GM19397 (cell line): ENCODE data around the gene FAM228B.
"Not testable (repeated sequence)": the region's sequence is repeated elsewhere in the genome, so short reads cannot be mapped to it uniquely, and the experiment has no call there.

ENCODE experiments used
- ATAC-seq: cut with Tn5 transposase; IDR thresholded peaks from one replicate; pipeline ENCODE4 v1.9.1; 2021; ENCODE audit warnings: mild to moderate bottlenecking, moderate library complexity; ENCODE audit not compliant: unreplicated experiment

Gene FAM228B

DNA sequence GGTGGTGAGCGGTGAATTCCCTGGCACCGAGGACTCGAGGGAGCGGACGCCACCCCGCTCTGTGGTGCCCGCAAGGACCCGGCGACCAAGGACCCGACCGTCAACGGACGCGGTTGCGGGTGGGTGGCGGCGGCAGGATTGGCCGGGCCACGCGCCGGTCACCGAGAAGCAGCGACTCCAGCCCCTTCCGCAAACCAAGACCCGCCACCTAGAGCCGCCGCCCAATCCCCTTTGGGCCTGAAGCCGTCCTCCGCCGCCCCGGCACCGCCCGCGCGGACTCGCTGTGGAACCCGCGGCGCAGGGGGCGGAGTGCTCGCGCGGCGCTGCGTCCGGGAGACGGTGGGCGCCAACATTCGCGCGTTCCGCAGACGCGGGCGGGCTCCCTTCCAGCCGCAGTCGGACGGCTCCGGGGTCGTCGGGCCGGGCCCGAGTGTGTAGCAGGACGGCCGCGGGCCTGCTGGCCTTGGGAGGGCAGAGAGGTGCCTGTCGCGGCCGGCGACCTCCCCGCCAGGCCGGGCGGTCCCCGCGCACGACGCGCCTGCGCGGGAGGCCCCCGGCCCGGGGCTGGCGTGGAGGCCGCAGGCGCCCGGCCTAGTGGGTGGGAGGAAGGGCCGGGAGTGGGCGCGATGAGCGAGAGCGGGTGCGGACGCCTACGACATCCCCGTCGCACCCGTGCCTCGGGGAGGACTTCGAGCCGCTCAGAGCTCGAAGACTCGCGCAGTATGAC is at the start of gene FAM228B, which contains the start of gene PFN4:
FAM228B (plus strand) TSS at position 275 of the 727 bp plus-strand sequence. CDS start 893 bp downstream, outside the sequence.
PFN4 (minus strand) TSS at position 140 of the 727 bp plus-strand sequence. CDS start 799 bp downstream, outside the sequence.
- ATAC-seq: peak; percentile 89

DNA sequence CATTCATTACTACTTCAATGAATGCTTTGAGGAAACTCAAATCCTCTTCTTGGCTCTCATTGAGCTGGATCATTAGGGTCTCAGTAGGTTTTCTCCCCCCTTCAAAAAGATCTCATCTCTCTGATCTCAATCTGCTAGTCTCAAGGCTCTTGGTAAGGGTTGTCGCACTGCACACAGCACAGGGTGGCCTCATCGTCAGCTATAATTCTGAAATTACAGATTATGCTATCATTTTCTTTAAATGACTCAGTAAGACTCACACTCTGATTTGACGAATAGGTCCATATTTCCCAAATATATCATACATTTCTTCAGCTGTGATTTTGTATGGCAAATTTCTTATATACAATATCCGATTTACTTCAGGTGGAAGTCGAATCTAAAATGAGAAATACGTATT is 49.5 kb upstream of the FAM228B start:
- ATAC-seq: no peak

DNA sequence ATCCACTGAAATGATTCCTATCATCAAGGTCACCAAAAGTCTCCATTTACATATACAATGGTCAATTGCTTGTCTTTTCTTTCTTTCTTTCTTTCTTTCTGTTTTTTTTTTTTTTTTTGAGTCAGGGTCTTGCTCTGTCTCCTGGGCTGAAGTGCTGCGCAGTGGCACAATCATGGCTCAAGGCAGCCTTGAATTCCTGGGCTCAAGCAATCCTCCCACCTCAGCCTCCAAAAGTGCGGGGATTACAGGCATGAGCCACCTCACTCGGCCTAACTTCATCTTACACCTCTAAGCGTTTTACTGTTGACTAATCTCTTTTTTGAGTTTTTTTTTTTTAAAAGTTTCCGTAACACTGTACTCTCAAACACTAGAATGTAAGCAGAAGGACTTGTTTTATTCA is 48.0 kb upstream of the FAM228B start:
- no peak for ATAC-seq

DNA sequence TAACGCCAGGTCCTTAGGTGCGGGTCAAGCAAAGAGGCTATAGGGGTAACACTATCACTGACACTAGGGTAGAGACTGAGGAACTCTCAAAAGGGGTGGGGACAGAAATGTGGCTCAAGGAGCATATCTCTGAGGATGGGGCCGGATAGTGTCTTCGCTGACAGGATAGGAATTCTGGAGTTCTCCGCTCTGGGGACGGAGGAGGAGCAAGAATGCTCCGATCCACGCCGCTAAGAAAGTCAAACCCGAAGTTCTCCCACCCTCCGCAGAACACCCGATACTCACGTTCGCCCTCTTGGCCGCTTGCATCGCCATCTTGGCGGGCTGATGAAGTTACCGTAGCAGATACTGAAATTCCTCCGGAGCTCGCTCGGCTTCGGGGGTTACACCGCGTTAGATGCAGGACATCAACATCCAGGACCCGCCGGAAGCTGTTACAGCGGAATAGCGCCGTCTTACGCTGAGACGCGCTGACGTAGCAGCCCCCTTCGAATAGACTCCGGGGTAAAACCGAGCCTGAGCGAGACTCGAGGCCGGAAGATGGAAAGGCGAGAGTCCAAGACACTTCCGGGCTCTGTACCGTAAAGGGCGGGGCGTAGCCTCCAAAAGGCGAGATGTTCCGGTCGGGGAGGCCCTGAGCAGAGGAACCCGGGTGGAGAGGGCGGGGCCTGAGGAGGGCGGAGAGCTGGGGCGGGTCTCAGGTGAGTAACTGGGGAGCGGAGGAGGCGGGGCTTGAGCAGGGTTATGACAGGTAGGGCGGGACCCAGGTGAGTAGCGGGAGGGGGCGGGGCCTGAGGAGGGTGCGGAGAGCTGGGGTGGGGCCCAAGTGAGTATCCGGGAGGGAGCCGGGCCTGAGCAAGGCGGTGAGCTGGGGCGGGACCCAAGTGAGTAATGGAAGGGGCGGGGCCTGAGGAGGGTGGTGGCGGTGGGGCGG is 47.1 kb upstream of the FAM228B start, which contains the start of gene SF3B6:
SF3B6 (minus strand) TSS at position 412 of the 934 bp plus-strand sequence; CDS start at position 315, 97 bp downstream.
- peak; percentile 94 for ATAC-seq

DNA sequence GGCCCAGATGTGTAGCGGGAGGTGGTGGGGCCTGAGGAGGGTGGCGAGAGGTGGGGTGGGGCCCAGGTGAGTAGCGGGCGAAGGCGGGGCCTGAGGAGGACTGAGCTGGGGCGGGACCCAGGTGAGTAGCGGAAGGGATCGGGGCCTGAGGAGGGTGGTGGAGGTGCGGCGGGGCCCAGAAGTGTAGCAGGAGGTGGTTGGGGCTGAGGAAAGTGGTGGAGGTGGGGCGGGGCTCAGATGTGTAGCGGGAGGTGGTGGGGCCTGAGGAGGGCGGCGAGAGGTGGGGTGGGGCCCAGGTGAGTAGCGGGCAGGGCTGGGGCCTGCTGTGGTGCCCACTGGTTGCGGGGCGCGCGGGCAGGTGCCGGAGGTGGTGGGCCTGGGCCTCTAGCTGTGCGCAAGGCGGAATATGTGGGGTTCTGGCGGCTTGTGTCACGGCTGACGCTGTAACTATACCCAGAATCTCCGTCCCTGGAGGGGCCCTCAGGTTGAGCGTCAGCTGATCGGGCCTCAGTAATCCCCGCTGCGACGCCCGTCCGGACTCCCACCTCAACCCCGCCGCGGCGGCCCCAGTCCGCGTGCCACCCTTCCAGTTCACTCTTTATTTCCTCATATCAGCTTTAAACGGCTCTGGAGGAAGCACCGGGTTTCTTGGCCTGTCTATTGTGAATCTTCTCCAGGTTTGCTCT is 46.3 kb upstream of the FAM228B start:
- peak; percentile 18 for ATAC-seq

DNA sequence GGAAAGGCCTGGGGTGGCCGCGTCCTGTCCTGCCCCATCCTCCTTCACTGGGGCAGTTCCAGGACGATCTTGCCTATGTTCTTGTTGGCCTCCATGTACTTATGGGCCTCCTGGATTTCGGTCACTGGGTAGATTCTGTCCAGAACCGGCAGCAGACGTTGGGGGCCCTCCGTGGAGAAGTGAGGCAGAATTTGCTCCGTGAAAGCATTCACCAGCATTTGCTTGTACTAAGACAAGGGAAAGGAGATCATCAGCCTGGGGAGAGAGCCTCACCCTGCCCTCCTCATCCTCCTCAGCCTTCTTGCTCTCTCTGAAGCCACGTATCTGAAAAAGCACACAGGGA is 45.8 kb upstream of the FAM228B start:
- no peak for ATAC-seq

DNA sequence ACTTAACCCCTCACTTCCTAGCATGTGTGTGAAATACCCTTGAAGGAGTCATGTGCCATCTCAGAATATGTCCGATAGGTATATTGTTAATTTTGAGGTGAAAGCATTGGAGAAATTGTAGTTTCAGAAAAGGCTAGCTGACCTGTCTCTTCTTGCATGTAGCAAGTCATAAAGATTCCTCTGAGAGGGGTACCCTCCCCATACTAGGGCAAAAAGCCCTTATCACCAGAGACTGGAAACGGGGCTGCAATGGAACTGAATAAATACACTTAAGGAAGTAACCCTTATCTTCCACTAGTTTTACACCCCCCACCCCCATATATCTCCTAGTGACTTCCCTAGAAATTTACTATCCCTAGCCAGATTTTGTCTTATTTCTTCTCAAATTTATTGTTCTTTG is 45.4 kb upstream of the FAM228B start:
- no peak for ATAC-seq

DNA sequence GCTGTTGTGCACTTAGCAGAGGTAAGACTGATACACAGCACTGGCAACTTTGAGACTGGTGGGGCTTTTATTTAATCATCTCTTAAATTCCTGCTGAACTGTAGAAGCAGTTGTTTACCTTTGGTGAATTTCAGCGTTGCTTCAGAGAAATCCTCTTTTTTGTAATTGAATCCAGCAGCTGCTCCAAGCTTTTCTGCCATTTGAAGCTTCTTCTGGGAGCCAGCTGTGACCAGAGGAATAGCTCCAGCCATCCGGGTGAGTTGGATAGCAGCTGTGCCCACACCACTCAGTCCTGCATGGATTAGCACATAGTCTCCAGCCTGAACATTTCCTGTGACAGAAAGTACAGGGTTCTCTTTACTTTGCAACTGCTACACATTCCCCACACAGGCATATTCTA is 42.6 kb upstream of the FAM228B start:
- no peak for ATAC-seq

DNA sequence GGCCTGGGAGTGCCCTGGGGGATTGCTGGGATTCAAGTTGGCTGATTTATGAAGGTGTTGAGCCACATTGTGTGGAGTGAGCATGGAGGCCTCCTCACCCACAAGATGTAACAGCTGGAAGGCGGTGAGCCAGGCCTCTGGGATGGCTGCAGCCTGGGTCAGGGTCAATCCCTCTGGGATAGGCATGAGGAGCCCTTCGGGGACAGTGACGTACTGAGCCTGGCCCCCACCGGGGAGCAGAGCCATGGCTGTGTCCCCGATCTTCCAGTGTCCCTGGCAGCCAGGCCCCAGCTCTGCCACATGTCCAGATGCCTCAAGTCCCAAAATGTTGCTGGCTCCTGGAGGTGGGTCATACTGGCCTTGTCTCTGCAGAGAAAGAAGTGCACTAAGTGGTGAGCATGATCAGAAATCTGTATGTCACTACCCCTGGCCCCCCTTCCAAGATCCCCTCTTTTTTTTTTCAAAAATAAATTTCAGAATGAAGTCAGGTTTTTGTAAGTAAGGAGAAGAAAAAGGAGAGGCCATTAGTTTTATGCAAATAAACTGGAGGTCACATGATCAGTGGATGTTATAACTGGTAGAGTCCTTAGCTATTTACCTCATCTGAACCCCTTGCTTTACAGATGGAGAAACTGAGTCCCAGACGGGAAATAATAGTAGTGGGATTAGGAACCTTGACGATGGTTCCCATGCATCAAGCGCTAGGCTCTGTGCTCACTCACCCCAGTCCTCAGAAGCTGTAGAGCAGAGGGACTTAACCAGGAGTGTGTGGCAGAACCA is 40.3 kb upstream of the FAM228B start:
- ATAC-seq: no peak

DNA sequence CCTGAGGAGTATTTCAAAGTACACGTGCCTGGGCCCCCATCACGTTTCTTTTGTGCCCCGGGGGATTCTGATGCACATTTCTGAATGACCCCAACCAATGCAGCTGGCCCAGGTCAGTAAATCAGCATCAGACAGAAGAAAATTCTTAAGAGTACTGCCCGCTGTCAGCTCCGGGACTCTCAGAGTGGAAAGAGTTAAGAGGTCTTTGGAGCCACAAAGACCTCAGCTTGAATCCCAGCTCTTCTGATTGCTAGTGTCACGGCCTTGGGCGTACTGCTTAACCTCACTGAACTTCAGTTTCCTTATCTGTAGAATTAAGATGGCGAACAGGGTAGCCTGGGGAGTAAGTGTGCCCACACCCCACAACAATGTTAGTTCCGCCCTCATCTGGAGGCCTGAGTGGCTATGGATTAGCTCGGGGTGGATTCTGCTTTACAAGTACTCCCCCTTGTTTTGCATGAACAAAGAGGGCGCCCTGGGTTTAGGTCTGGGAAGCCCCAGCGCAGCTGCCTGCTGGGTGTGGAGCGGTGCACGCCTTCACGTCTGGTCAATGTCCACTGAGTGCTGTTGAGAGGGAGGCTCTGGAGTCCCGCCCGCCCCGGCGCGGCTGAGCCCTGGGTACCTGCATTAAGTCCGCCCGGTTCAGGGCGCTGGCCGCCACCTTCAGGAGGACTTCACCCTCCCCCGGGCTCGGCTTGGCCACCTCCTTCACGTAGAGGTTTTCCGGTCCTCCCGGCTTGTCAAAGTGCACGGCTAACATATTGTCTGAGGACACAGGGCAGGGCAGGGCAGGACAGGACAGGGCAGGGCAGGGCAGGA is 39.5 kb upstream of the FAM228B start:
- ATAC-seq: peak; percentile 72

DNA sequence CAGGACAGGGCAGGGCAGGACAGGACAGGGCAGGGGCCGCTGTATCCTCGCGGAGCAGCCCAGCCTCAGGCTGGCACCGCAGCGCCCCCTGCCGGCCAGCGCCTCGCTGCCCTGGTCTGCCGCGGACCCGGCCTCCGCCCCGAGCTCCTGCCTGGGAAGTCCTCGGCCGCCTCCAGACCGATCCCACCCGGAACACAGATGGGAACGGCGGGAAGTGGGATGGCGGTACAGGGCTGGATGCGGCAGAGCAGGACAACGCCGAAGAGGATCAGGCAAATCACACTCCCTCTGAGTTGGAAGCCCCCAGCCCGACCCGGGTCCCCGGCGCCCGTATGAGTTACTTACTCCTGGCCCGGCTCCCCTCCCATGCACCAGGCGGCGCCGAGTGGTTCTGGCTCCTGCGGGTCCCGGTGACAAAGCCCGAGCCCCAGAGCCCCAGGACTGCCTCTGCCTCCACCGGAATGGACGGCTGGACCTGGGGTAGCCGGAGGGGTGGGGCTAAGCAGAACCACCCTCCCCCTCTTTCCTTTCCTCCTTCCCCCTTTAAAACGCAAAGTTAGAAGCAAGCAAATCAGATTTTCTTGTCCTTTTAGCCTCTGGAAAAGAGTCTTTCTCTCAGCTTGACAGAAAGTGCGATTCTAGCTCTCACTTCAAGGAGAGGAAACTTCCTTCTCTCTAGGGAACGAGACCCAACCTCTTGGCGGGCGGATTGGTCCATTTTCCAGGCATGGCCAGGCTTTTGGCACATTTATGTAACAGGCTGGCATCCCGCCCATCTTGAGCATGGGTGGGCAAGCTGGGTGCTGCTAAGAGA is 38.7 kb upstream of the FAM228B start, which contains the start of gene TP53I3:
TP53I3 (minus strand) TSS at position 449 of the 814 bp plus-strand sequence. CDS start 508 bp downstream, outside the sequence.
- ATAC-seq: peak; percentile 84

DNA sequence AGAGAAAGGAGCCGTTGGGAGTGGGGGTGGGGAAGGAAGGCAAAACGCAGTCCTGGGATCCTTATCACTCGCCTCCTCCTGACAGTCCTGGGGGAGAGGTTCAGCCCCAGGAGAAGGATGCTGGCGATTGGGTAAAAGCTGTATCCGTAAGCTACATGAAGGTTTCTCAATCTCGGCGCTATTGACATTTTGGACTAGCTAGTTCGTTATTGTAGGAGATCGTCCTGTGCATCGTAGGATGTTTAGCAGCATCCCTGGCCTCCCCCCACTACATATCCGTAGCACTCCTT is 38.1 kb upstream of the FAM228B start:
- ATAC-seq: no peak

DNA sequence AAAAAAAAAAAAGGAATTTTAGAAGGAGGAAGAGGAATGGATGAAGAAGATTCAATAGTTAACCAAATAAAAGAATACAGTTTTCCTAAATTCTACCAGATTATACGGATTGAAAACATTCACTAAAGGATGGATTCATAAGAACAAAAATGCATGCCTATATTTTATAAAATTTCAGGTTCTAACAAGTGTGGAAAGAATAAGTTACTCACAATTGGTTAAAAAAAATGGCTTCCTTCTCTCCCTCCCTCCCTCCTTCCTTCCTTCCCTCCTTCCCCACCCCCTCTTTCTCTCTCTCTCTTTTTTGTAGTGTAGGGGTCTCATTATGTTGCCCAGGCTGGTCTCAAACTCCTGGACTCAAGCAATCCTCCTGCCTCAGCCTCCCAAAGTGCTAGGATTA is 37.0 kb upstream of the FAM228B start:
- no peak for ATAC-seq

DNA sequence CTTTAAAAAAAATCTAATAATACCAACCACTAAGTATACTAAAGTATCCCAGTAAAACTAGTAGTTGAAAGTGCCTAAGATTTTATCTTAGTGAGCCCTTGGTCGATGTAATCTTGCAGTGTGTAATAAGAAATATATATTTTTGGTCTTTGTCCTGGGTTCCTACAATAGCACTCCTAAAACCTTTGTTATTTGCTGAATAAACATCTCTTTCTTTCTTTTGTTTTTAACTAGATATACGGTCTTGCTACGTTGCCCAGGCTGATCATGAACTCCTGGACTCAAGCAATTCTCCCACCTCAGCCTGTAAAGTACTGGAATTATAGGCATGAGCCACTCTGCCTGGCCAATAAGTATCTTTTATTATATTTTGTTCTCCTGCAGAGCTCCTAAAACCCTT is 36.2 kb upstream of the FAM228B start:
- ATAC-seq: no peak

DNA sequence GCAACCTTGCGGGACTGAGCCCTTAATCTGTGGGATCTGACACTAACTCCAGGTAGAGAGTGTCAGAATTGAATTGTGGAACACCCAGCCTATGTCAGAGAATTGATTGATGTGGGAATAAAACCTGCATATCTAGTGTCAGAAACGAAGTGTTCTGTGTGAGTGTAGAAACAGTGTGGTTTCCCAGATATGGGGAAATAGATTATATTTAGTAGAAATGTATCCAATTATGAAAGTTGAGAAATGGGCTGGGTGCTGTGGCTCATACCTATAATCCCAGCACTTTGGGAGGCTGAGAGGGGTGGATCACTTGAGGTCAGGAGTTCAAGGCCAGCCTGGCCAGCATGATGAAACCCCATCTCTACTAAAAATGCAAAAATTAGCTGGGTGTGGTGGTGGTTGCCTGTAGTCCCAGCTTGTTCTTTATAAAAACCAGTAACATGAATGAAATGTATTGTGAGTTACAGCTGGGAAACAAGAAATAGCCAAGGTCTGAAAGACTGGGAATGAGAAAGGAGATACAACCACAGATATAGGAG is 34.4 kb upstream of the FAM228B start:
- ATAC-seq: no peak

DNA sequence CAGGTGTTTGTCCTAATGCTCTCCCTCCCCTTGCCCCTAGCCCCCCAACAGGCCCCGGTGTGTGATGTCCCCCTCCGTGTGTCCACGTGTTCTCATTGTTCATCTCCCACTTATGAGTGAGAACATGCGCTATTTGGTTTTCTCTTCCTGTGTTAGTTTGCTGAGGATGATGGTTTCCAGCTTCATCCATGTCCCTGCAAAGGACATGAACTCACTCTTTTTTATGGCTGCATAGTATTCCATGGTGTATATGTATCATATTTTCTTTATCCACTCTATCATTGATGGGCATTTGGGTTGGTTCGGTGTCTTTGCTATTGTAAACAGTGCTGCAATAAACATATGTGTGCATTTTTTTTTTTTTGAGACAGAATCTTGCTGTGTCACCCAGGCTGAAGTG is 30.0 kb upstream of the FAM228B start:
- not testable (repeated sequence) for ATAC-seq

DNA sequence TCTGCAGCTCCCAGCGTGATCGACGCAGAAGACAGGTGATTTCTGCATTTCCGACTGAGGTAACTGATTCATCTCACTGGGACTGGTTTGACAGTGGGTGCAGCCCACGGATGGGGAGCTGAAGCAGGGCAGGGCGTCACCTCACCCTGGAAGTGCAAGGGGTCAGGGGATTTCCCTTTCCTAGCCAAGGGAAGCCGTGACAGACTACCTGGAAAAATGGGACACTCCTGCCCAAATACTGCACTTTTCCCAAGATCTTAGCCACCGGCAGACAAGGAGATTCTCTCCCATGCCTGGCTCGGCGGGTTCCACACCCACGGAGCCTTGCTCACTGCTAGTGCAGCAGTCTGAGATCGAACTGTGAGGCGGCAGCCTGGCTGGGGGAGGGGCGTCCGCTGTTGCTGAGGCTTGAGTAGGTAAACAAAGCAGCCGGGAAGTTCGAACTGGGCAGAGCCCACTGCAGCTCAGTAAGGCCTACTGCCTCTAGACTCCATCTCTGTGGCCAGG is 28.0 kb upstream of the FAM228B start:
- not testable (repeated sequence) for ATAC-seq

DNA sequence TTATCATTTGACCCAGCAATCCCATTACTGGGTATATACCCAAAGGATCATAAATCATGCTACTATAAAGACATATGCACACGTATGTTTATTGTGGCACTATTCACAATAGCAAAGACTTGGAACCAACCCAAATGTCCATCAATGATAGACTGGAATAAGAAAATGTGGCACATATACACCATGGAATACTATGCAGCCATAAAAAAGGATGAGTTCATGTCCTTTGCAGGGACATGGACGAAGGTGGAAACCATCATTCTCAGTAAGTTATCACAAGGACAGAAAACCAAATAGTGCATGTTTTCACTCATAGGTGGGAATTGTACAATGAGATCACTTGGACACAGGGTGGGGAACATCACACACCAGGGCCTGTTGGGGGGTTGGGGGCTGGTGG is 22.5 kb upstream of the FAM228B start:
- not testable (repeated sequence) for ATAC-seq
